ENCODE measurements around the gene OAS2.

The OAS2 gene

DNA sequence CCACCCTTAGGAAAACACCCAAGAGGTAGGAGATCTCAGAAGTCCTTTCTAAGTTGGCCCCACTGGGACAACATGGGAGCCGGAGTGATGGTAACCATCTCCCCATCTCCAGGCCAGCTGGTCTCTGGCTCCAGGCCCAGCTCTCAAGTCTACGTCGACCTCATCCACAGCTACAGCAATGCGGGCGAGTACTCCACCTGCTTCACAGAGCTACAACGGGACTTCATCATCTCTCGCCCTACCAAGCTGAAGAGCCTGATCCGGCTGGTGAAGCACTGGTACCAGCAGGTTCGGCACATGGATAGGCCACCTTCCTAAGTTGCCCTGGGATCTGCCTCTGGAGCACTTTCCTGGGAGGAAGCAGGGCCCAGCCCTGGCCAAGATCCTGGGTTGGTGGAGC, 11.0 kb upstream of the OAS2 start:
- Histone ChIP-seq H3K27me3 (ENCODE audit: insufficient read depth, low read length) (no peaks in the 10 kb centered on the region), H3K4me2 (ENCODE audit: low read length) (no peak overlapping the region), H3K27ac (ENCODE audit: low read depth, low read length, poor library complexity, severe bottlenecking) (no peak overlapping the region), H3F3A (ENCODE audit: insufficient read depth, low read length) (no peaks in the 10 kb centered on the region), H3K9me2 (ENCODE audit: low read depth, low read length) (no peaks in the 10 kb centered on the region), H3K9me3 (ENCODE audit: low read length) (no peaks in the 10 kb centered on the region), H3K9ac (ENCODE audit: low read length) (no peak overlapping the region), H3K4me3 (ENCODE audit: low read depth, low read length, poor library complexity, severe bottlenecking) (no peak overlapping the region), H3K79me2 (ENCODE audit: insufficient read depth, low read length) (no peaks in the 10 kb centered on the region), H3K4me1 (ENCODE audit: insufficient read depth, low read length, severe bottlenecking) (no peaks in the 10 kb centered on the region), H4K20me1 (ENCODE audit: insufficient read depth, low read length) (no peaks in the 10 kb centered on the region), H2AFZ (ENCODE audit: low read length) (no peak overlapping the region), H3K36me3 (ENCODE audit: insufficient read depth, low read length) (no peaks in the 10 kb centered on the region)
- no peak for TF ChIP-seq EZH2 (IDR thresholded peaks at IDR 0.05; ENCODE audit: borderline replicate concordance, low read length)
- no peak for TF ChIP-seq CTCF (IDR thresholded peaks at IDR 0.05; ENCODE audit: low read length)

DNA sequence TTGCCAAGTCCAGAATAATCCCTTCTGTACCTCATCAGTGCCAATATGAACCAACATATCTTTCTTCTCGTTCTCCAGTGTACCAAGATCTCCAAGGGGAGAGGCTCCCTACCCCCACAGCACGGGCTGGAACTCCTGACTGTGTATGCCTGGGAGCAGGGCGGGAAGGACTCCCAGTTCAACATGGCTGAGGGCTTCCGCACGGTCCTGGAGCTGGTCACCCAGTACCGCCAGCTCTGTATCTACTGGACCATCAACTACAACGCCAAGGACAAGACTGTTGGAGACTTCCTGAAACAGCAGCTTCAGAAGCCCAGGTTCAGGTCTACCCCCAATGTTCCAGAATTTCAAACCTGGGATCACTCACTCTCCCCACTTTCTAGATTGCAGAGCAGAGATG, 10.5 kb upstream of the OAS2 start:
- Histone ChIP-seq H3K4me2 (ENCODE audit: low read length) (no peak overlapping the region), H3K27ac (ENCODE audit: low read depth, low read length, poor library complexity, severe bottlenecking) (no peak overlapping the region), H3K27me3 (ENCODE audit: insufficient read depth, low read length) (no peaks in the 10 kb centered on the region), H4K20me1 (ENCODE audit: insufficient read depth, low read length) (no peaks in the 10 kb centered on the region), H3K9ac (ENCODE audit: low read length) (no peak overlapping the region), H2AFZ (ENCODE audit: low read length) (no peak overlapping the region), H3K36me3 (ENCODE audit: insufficient read depth, low read length) (no peaks in the 10 kb centered on the region), H3F3A (ENCODE audit: insufficient read depth, low read length) (no peaks in the 10 kb centered on the region), H3K4me1 (ENCODE audit: insufficient read depth, low read length, severe bottlenecking) (no peaks in the 10 kb centered on the region), H3K79me2 (ENCODE audit: insufficient read depth, low read length) (no peaks in the 10 kb centered on the region), H3K9me2 (ENCODE audit: low read depth, low read length) (no peaks in the 10 kb centered on the region), H3K4me3 (ENCODE audit: low read depth, low read length, poor library complexity, severe bottlenecking) (no peak overlapping the region), H3K9me3 (ENCODE audit: low read length) (no peaks in the 10 kb centered on the region)
- TF ChIP-seq CTCF (IDR thresholded peaks at IDR 0.05; ENCODE audit: low read length) (no peak), EZH2 (IDR thresholded peaks at IDR 0.05; ENCODE audit: borderline replicate concordance, low read length) (no peak)

DNA sequence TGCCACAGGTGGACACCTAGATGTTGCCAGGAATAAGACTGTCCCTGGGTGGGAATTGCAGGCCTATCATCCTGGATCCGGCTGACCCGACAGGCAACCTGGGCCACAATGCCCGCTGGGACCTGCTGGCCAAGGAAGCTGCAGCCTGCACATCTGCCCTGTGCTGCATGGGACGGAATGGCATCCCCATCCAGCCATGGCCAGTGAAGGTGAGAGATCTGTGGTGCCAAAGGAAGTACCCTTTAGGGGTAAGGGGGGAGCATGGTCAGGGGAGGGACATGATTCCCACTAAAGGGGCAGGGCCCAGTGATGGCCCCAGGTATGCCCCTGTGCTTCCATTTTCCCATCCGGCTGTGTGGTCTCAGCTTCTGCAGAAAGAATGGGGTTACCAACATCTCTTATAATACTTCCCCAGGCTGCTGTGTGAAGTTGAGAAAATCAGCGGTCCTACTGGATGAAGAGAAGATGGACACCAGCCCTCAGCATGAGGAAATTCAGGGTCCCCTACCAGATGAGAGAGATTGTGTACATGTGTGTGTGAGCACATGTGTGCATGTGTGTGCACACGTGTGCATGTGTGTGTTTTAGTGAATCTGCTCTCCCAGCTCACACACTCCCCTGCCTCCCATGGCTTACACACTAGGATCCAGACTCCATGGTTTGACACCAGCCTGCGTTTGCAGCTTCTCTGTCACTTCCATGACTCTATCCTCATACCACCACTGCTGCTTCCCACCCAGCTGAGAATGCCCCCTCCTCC, 8.6 kb upstream of the OAS2 start:
- Histone ChIP-seq H3K79me2 (ENCODE audit: insufficient read depth, low read length) (no peaks in the 10 kb centered on the region), H3K27me3 (ENCODE audit: insufficient read depth, low read length) (no peaks in the 10 kb centered on the region), H3K27ac (ENCODE audit: low read depth, low read length, poor library complexity, severe bottlenecking) (no peak overlapping the region), H4K20me1 (ENCODE audit: insufficient read depth, low read length) (no peaks in the 10 kb centered on the region), H3K9me3 (ENCODE audit: low read length) (no peaks in the 10 kb centered on the region), H3K36me3 (ENCODE audit: insufficient read depth, low read length) (no peaks in the 10 kb centered on the region), H3K9me2 (ENCODE audit: low read depth, low read length) (no peaks in the 10 kb centered on the region), H3K4me3 (ENCODE audit: low read depth, low read length, poor library complexity, severe bottlenecking) (no peak overlapping the region), H2AFZ (ENCODE audit: low read length) (no peak overlapping the region), H3K4me2 (ENCODE audit: low read length) (no peak overlapping the region), H3K4me1 (ENCODE audit: insufficient read depth, low read length, severe bottlenecking) (no peaks in the 10 kb centered on the region), H3F3A (ENCODE audit: insufficient read depth, low read length) (no peaks in the 10 kb centered on the region), H3K9ac (ENCODE audit: low read length) (no peak overlapping the region)
- TF ChIP-seq EZH2 (IDR thresholded peaks at IDR 0.05; ENCODE audit: borderline replicate concordance, low read length) (no peak), CTCF (IDR thresholded peaks at IDR 0.05; ENCODE audit: low read length) (no peak)

All from OCI-LY1 (cell line).